Measurements from ENCODE around the gene AKT3. TPM values are rescaled to one million over a fixed set of nuclear protein-coding genes. Genes with fewer than 3 reads are reported as not detected.

The AKT3 gene
- total and polyA plus RNA-seq, 8 donors = 5.5 to 100 (median 13.8) TPM

GRCh38 chr1:243799908-243800307 is 50.1 kb downstream of the AKT3 start:
- intact Hi-C loops (cut with DNase I; ENCODE audit: low total_unique reads) = no loop called here

GRCh38 chr1:243798726-243799125 is 51.3 kb downstream of the AKT3 start:
- Histone ChIP-seq H3K4me3 (no peak overlapping the region), H3K27ac (no peak overlapping the region), H3K9me3 (no peaks in the 10 kb centered on the region), H3K27me3 (no peaks in the 10 kb centered on the region), H3K4me1 (peaks cover 0 to 23% (median 4%) of the 10 kb centered on the region in 4 donors), H3K36me3 (no peaks in the 10 kb centered on the region)
- TF ChIP-seq POLR2A (IDR thresholded peaks at IDR 0.05) (no peak), CTCF (IDR thresholded peaks at IDR 0.05) (no peak), POLR2AphosphoS5 (IDR thresholded peaks at IDR 0.05) (no peak), EP300 (IDR thresholded peaks at IDR 0.05) (no peak)
- intact Hi-C loops (cut with DNase I; ENCODE audit: low total_unique reads) = no loop called here
- 87 to 96% (median 90%) methylated on average over 2 of the region's 2 CpGs for WGBS, 5 donors
- no peak for DNase-seq

More at GRCh38 chr1:243799908-243800307, 50.1 kb downstream of the AKT3 start:
- Histone ChIP-seq H3K4me3 (no peak overlapping the region), H3K9me3 (no peaks in the 10 kb centered on the region), H3K4me1 (peaks cover 0 to 21% (median 5%) of the 10 kb centered on the region in 4 donors), H3K27ac (no peak overlapping the region), H3K36me3 (no peaks in the 10 kb centered on the region), H3K27me3 (no peaks in the 10 kb centered on the region)
- no peak for TF ChIP-seq EP300 (IDR thresholded peaks at IDR 0.05)
- no peak for TF ChIP-seq CTCF (IDR thresholded peaks at IDR 0.05)
- TF ChIP-seq POLR2A (IDR thresholded peaks at IDR 0.05) = no peak
- TF ChIP-seq POLR2AphosphoS5 (IDR thresholded peaks at IDR 0.05) = no peak
- DNase-seq = no peak

GRCh38 chr1:243796016-243796415 is 54.0 kb downstream of the AKT3 start:
- Histone ChIP-seq H3K27ac (no peak overlapping the region), H3K4me3 (no peak overlapping the region), H3K9me3 (no peaks in the 10 kb centered on the region), H3K4me1 (peaks cover 0 to 32% (median 10%) of the 10 kb centered on the region in 4 donors), H3K27me3 (no peaks in the 10 kb centered on the region), H3K36me3 (no peaks in the 10 kb centered on the region)
- DNase-seq = no peak
- no peak for TF ChIP-seq CTCF (IDR thresholded peaks at IDR 0.05)
- no peak for TF ChIP-seq POLR2A (IDR thresholded peaks at IDR 0.05)
- TF ChIP-seq POLR2AphosphoS5 (IDR thresholded peaks at IDR 0.05) = no peak
- TF ChIP-seq EP300 (IDR thresholded peaks at IDR 0.05) = no peak
- 87 to 97% (median 93%) methylated on average over 2 of the region's 2 CpGs for WGBS, 5 donors
- intact Hi-C loops (cut with DNase I; ENCODE audit: low total_unique reads) = no loop called here

GRCh38 chr1:243793298-243793697 is 56.7 kb downstream of the AKT3 start:
- no peak for DNase-seq
- intact Hi-C loops (cut with DNase I; ENCODE audit: low total_unique reads) = no loop called here
- H3K27ac ChIP-seq = no peak overlapping the region
- no peaks in the 10 kb centered on the region for H3K27me3 ChIP-seq
- WGBS, 5 donors = 67 to 95% (median 89%) methylated on average over 2 of the region's 2 CpGs
- H3K4me3 ChIP-seq = no peak overlapping the region
- H3K36me3 ChIP-seq = no peaks in the 10 kb centered on the region
- no peaks in the 10 kb centered on the region for H3K9me3 ChIP-seq
- H3K4me1 ChIP-seq = peaks cover 0 to 42% (median 16%) of the 10 kb centered on the region in 4 donors
- TF ChIP-seq POLR2AphosphoS5 (IDR thresholded peaks at IDR 0.05) (no peak), POLR2A (IDR thresholded peaks at IDR 0.05) (no peak), EP300 (IDR thresholded peaks at IDR 0.05) (no peak), CTCF (IDR thresholded peaks at IDR 0.05) (no peak)
